ENCODE results near the gene RTP1. TPM values are rescaled to one million over a fixed set of nuclear protein-coding genes. Genes with fewer than 3 reads are reported as not detected.
A peak's percentile ranks its signal among the peaks of the same experiment; 100 is the strongest.

The RTP1 gene
- total RNA-seq, 2 donors from 2014 or later = 0.88 TPM; not detected in 1

- WGBS, 2 experiments (ENCODE audit: insufficient coverage in 1 of 2, insufficient read length in 1 of 2) = 33 to 50% methylated on average over 2 to 5 of the region's 6 CpGs
- H3K27me3 ChIP-seq (ENCODE audit: control insufficient read depth, insufficient read depth, low read length, poor library complexity, severe bottlenecking) = no peaks in the 10 kb centered on the region
- H3K9me3 Mint-ChIP-seq = peaks cover 27% of the 10 kb centered on the region
- H3K4me1 ChIP-seq (ENCODE audit: control insufficient read depth, insufficient read depth, low read length) = peaks cover 9% of the 10 kb centered on the region
- peak; percentile 54 for DNase-seq
- H3K27me3 Mint-ChIP-seq (ENCODE audit: insufficient read depth) = peaks cover 2% of the 10 kb centered on the region
- H3K4me3 ChIP-seq (ENCODE audit: low read length) = peak overlapping the region; percentile 5
- H3K9me3 ChIP-seq (ENCODE audit: control insufficient read depth, low read length) = peaks cover 37% of the 10 kb centered on the region
- no peak overlapping the region for H3K9ac ChIP-seq (ENCODE audit: extremely low read depth, low read length, poor library complexity, severe bottlenecking)
- peaks cover 2% of the 10 kb centered on the region for H3K36me3 Mint-ChIP-seq (ENCODE audit: low read depth)
- H3K27ac Mint-ChIP-seq = peak overlapping the region; percentile 48
- TF ChIP-seq CTCF (conservative IDR thresholded peaks at IDR 0.05) = no peak
- H3K4me3 Mint-ChIP-seq = no peak overlapping the region
- peaks cover 27% of the 10 kb centered on the region for H3K4me1 Mint-ChIP-seq
- H3K27ac ChIP-seq (ENCODE audit: low read depth, low read length) = no peak overlapping the region
- no peaks in the 10 kb centered on the region for H3K36me3 ChIP-seq (ENCODE audit: control insufficient read depth, insufficient read depth, low read length)
These were observed 13.4 kb downstream of the RTP1 start for GRCh38 chr3:187210545-187211327.

- TF ChIP-seq CTCF (conservative IDR thresholded peaks at IDR 0.05) = no peak
- Histone ChIP-seq H3K27ac (ENCODE audit: low read depth, low read length) (no peak overlapping the region), H3K36me3 (ENCODE audit: control insufficient read depth, insufficient read depth, low read length) (no peaks in the 10 kb centered on the region), H3K4me3 (ENCODE audit: low read length) (no peak overlapping the region), H3K9me3 (ENCODE audit: control insufficient read depth, low read length) (peaks cover 28% of the 10 kb centered on the region), H3K4me1 (ENCODE audit: control insufficient read depth, insufficient read depth, low read length) (peaks cover 9% of the 10 kb centered on the region), H3K9ac (ENCODE audit: extremely low read depth, low read length, poor library complexity, severe bottlenecking) (no peak overlapping the region), H3K27me3 (ENCODE audit: control insufficient read depth, insufficient read depth, low read length, poor library complexity, severe bottlenecking) (no peaks in the 10 kb centered on the region)
- 87 to 95% methylated on average over 3 of the region's 3 CpGs for WGBS, 2 experiments (ENCODE audit: insufficient coverage in 1 of 2, insufficient read length in 1 of 2)
- Mint-ChIP-seq H3K4me3 (no peak overlapping the region), H3K27ac (no peak overlapping the region), H3K27me3 (ENCODE audit: insufficient read depth) (peaks cover 2% of the 10 kb centered on the region), H3K4me1 (peaks cover 27% of the 10 kb centered on the region), H3K9me3 (peaks cover 18% of the 10 kb centered on the region), H3K36me3 (ENCODE audit: low read depth) (peaks cover 2% of the 10 kb centered on the region)
- no peak for DNase-seq
These were observed 14.4 kb downstream of the RTP1 start for GRCh38 chr3:187211532-187212195.

DNA sequence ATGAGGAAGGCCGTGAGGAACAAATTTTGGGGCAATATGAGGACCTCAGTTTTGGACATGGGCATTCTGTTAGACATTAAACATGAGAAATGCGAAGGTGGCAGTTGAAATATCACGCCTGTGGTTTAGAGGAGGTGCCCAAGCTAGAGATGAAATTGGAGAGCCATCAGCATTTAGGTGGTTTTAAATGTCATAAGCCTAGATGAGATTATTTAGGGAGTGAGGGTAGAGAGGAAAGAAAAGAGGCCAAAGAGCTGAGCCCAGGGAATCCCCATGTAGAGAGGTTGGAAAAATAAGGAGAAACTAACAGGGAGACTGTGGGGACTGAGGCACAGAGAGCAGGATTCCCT is 14.9 kb downstream of the RTP1 start:
- peaks cover 2% of the 10 kb centered on the region for H3K36me3 Mint-ChIP-seq (ENCODE audit: low read depth)
- no peak for TF ChIP-seq CTCF (conservative IDR thresholded peaks at IDR 0.05)
- DNase-seq = no peak
- Histone ChIP-seq H3K4me3 (ENCODE audit: low read length) (no peak overlapping the region), H3K27ac (ENCODE audit: low read depth, low read length) (no peak overlapping the region), H3K9me3 (ENCODE audit: control insufficient read depth, low read length) (peaks cover 23% of the 10 kb centered on the region), H3K36me3 (ENCODE audit: control insufficient read depth, insufficient read depth, low read length) (no peaks in the 10 kb centered on the region), H3K9ac (ENCODE audit: extremely low read depth, low read length, poor library complexity, severe bottlenecking) (no peak overlapping the region), H3K4me1 (ENCODE audit: control insufficient read depth, insufficient read depth, low read length) (peaks cover 9% of the 10 kb centered on the region), H3K27me3 (ENCODE audit: control insufficient read depth, insufficient read depth, low read length, poor library complexity, severe bottlenecking) (no peaks in the 10 kb centered on the region)
- peaks cover 2% of the 10 kb centered on the region for H3K27me3 Mint-ChIP-seq (ENCODE audit: insufficient read depth)
- H3K4me1 Mint-ChIP-seq = peaks cover 27% of the 10 kb centered on the region
- H3K9me3 Mint-ChIP-seq = peaks cover 13% of the 10 kb centered on the region
- no peak overlapping the region for H3K4me3 Mint-ChIP-seq
- no peak overlapping the region for H3K27ac Mint-ChIP-seq
- 94 to 97% methylated on average over 3 of the region's 3 CpGs for WGBS, 2 experiments (ENCODE audit: insufficient coverage in 1 of 2, insufficient read length in 1 of 2)

All from endodermal cell (in vitro differentiated cells).